SK-N-MC (cell line): ENCODE measurements around the gene GNGT1.
"Not testable (repeated sequence)": the region's sequence is repeated elsewhere in the genome, so short reads cannot be mapped to it uniquely, and the experiment has no call there.

Experiments
- EZH2 ChIP-seq: fragments of 200-600 bp; sonication (generic); IDR thresholded peaks from one replicate; pipeline ENCODE4 v1.6.1; 2017; ENCODE audit warnings: antibody characterized with exemption
- POLR2AphosphoS5 ChIP-seq: IDR thresholded peaks from 2 replicates; pipeline ENCODE4 v1.6.1; 2012; ENCODE audit warnings: mild to moderate bottlenecking, low read depth, low read length, borderline replicate concordance

- not testable (repeated sequence) for TF ChIP-seq POLR2AphosphoS5, EZH2
Observed at GRCh38 chr7:93915206-93915842, 9.0 kb downstream of the GNGT1 start.
